Measurements from ENCODE around the gene NPAS3.

NPAS3 gene

GRCh38 chr14:33386781-33387180 is 448.1 kb downstream of the NPAS3 start:
- Histone ChIP-seq H3K36me3 (ENCODE audit: control insufficient read depth in 2 of 2, insufficient read depth in 1 of 2, low read length in 2 of 2) (no peaks in the 10 kb centered on the region), H3K4me1 (ENCODE audit: control insufficient read depth, insufficient read depth, low read length) (no peaks in the 10 kb centered on the region), H3K4me3 (ENCODE audit: low read depth, low read length) (no peak overlapping the region), H3K9me3 (ENCODE audit: control insufficient read depth, insufficient read depth, low read depth, low read length) (no peaks in the 10 kb centered on the region), H3K27ac (ENCODE audit: extremely low read depth, low read depth, low read length) (no peak overlapping the region)
- POLR2A ChIA-PET = no interaction called here
- CTCF ChIA-PET = no interaction called here
- TF ChIP-seq TCF7L2 (IDR thresholded peaks at IDR 0.05; ENCODE audit: borderline replicate concordance, low read depth, low read length) (no peak), ZNF362 (tag by site-specific recombination; IDR thresholded peaks at IDR 0.05) (no peak), ZNF600 (tag by site-specific recombination; IDR thresholded peaks at IDR 0.05) (no peak), ZSCAN16 (tag by site-specific recombination; IDR thresholded peaks at IDR 0.05) (no peak)

- no peak overlapping the region for H3K4me3 ChIP-seq (ENCODE audit: low read depth, low read length)
- H3K27ac ChIP-seq (ENCODE audit: extremely low read depth, low read depth, low read length) = no peak overlapping the region
- no peaks in the 10 kb centered on the region for H3K36me3 ChIP-seq (ENCODE audit: control insufficient read depth in 2 of 2, insufficient read depth in 1 of 2, low read length in 2 of 2)
- peaks cover 22% of the 10 kb centered on the region for H3K4me1 ChIP-seq (ENCODE audit: control insufficient read depth, insufficient read depth, low read length)
- ChIA-PET CTCF (no interaction called here), POLR2A (no interaction called here)
- no peaks in the 10 kb centered on the region for H3K9me3 ChIP-seq (ENCODE audit: control insufficient read depth, insufficient read depth, low read depth, low read length)
- TF ChIP-seq ZNF184 (tag by site-specific recombination; IDR thresholded peaks at IDR 0.05) (no peak), SP7 (tag by site-specific recombination; IDR thresholded peaks at IDR 0.05) (no peak), SP2 (tag by site-specific recombination; IDR thresholded peaks at IDR 0.05) (no peak), ZNF514 (tag by site-specific recombination; IDR thresholded peaks at IDR 0.05) (no peak), REPIN1 (tag by site-specific recombination; IDR thresholded peaks at IDR 0.05; ENCODE audit: low read depth) (no peak), ZNF596 (tag by site-specific recombination; IDR thresholded peaks at IDR 0.05) (no peak), ZFP69B (tag by site-specific recombination; IDR thresholded peaks at IDR 0.05) (no peak), ZNF658 (tag by site-specific recombination; IDR thresholded peaks at IDR 0.05) (no peak), ATF2 (tag by site-specific recombination; IDR thresholded peaks at IDR 0.05; ENCODE audit: low read depth) (no peak), ZNF513 (tag by site-specific recombination; IDR thresholded peaks at IDR 0.05) (no peak), ZNF48 (tag by site-specific recombination; IDR thresholded peaks at IDR 0.05) (no peak), ZNF214 (tag by site-specific recombination; IDR thresholded peaks at IDR 0.05; ENCODE audit: borderline replicate concordance) (no peak), ZNF2 (tag by site-specific recombination; IDR thresholded peaks at IDR 0.05) (no peak), ZBTB11 (tag by site-specific recombination; conservative IDR thresholded peaks at IDR 0.05; ENCODE audit: low read depth) (no peak), OSR2 (tag by site-specific recombination; IDR thresholded peaks at IDR 0.05) (no peak), PRDM2 (tag by site-specific recombination; IDR thresholded peaks at IDR 0.05; ENCODE audit: borderline replicate concordance) (no peak), MEIS1 (CRISPR knock-in tag; IDR thresholded peaks at IDR 0.05; ENCODE audit: borderline replicate concordance) (no peak), ZXDB (tag by site-specific recombination; IDR thresholded peaks at IDR 0.05) (no peak)
Observed at GRCh38 chr14:33390335-33390734, 451.7 kb downstream of the NPAS3 start.
